Thoracic aorta (tissue), 2 donors: ENCODE data around the gene SNTB2. TPM values are rescaled to one million over a fixed set of nuclear protein-coding genes. Genes with fewer than 3 reads are reported as not detected.

Source experiments
- ATAC-seq: fragments of 150-250 bp; one replicate; pipeline ENCODE4 v1.8.0; 2017; ENCODE audit warnings: low read depth; ENCODE audit not compliant: insufficient number of reproducible peaks, low FRiP score
- DNase-seq: peaks from one replicate; pipeline ENCODE4 v3.0.0-alpha.2; 2020; ENCODE audit warnings: low spot score
- H3K27ac ChIP-seq, 2 donors: fragments of 200-600 bp; sonication (generic); 1 replicate in 1 of 2; 2 replicates in 1 of 2; pipeline ENCODE4 v1.5.1; 2016; ENCODE audit warnings: mild to moderate bottlenecking in 2 of 2, moderate library complexity in 2 of 2
- H3K27me3 ChIP-seq: fragments of 200-600 bp; sonication (generic); replicated peaks from 2 replicates; pipeline ENCODE4 v1.6.0; 2016; ENCODE audit warnings: mild to moderate bottlenecking; ENCODE audit not compliant: insufficient read depth
- H3K36me3 ChIP-seq: fragments of 200-600 bp; sonication (generic); one replicate; pipeline ENCODE4 v1.5.1; 2016
- H3K4me1 ChIP-seq, 2 donors: fragments of 200-600 bp; sonication (generic); 1 replicate in 1 of 2; 2 replicates in 1 of 2; pipeline versions ENCODE4 v1.5.1 to v1.6.0; 2016; ENCODE audit warnings: low read depth in 2 of 2, mild to moderate bottlenecking in 1 of 2; ENCODE audit not compliant: control insufficient read depth in 1 of 2
- H3K4me3 ChIP-seq: fragments of 200-600 bp; sonication (generic); 2 replicates; pipeline ENCODE4 v1.5.1; 2016; ENCODE audit warnings: mild to moderate bottlenecking
- H3K9me3 ChIP-seq: fragments of 200-600 bp; sonication (generic); 2 replicates; pipeline ENCODE4 v1.5.1; 2016
- total RNA-seq, 2 donors: library from RNA; depleted of rRNA; stranded (reverse); fragments of >200 nt; gene quantifications; one replicate each; pipeline versions ENCODE4 v1.1.0 to v1.2.3, GENCODE V29; 2016
- TF ChIP-seq, protein P1 (sequence below): fragments of 200-600 bp; sonication (generic); IDR thresholded peaks from one replicate; pipeline ENCODE4 v1.5.1; 2019; ENCODE audit warnings: antibody characterized with exemption

SNTB2 gene
- total RNA-seq, 2 donors from 2014 or later, result 39.4 to 65.5 TPM

DNA sequence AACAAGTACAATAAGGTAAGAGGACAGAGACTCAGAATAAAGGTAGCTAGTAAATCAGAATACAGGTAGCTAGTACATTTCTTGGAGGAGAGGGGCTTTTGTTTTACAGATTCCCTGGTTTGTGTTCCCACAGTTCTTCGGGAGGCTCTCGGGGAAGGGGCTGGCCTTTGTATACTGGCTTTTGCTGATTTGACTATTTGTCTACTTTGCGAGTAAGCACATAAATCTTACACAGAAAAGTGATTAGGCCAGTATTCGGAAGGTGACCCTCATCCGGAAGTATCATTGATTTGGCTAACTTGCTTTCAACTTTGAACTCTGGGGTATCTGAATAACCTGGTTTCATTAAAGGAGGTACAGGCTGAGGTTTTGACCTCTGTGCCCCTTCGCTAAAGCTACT, 21.4 kb upstream of the SNTB2 start:
- TF ChIP-seq, protein P1, sequence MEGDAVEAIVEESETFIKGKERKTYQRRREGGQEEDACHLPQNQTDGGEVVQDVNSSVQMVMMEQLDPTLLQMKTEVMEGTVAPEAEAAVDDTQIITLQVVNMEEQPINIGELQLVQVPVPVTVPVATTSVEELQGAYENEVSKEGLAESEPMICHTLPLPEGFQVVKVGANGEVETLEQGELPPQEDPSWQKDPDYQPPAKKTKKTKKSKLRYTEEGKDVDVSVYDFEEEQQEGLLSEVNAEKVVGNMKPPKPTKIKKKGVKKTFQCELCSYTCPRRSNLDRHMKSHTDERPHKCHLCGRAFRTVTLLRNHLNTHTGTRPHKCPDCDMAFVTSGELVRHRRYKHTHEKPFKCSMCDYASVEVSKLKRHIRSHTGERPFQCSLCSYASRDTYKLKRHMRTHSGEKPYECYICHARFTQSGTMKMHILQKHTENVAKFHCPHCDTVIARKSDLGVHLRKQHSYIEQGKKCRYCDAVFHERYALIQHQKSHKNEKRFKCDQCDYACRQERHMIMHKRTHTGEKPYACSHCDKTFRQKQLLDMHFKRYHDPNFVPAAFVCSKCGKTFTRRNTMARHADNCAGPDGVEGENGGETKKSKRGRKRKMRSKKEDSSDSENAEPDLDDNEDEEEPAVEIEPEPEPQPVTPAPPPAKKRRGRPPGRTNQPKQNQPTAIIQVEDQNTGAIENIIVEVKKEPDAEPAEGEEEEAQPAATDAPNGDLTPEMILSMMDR, result no peak
- no peaks in the 10 kb centered on the region for H3K27me3 ChIP-seq
- H3K27ac ChIP-seq, result no peak overlapping the region
- H3K9me3 ChIP-seq, result no peaks in the 10 kb centered on the region
- H3K4me3 ChIP-seq, result no peak overlapping the region
- peaks cover 24% of the 10 kb centered on the region for H3K36me3 ChIP-seq
- DNase-seq (no peak), ATAC-seq (no peak)
- peaks cover under 1 to 9% of the 10 kb centered on the region in 2 donors for H3K4me1 ChIP-seq

DNA sequence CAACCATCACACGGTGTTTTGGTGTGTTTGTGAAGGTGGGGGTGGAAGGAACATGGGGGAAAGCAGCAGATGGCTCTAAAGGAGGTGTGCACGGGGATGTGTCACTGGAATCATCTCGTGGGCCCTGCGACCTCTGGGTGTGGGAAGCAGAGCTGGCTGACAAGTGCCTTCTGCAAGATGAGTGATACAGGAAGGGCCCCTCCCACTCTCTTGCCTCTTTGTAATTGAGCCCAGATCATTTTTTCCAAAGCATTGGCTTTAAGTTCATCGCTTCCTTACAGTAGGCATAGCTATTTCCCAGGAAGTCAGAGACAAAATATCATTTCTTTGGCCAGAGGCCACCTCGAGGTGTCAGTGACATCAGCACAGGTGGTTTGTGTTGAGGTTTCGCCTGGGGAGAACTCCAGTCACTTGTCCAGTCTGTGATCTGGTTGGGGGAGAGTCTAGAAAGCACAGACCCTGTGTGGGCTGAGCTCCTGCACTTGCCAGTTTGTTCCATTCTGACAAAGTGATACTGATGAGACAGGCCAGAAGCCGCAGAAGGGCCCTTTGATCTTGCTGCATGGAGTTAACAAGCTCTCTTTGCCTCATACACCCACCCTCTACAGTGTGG, 20.6 kb upstream of the SNTB2 start:
- DNase-seq, result no peak
- Histone ChIP-seq H3K27me3 (no peaks in the 10 kb centered on the region), H3K4me1 (peaks cover 5 to 16% of the 10 kb centered on the region in 2 donors), H3K36me3 (peaks cover 18% of the 10 kb centered on the region), H3K27ac (no peak overlapping the region), H3K4me3 (no peak overlapping the region), H3K9me3 (no peaks in the 10 kb centered on the region)
- TF ChIP-seq, protein P1, result no peak
- no peak for ATAC-seq

- Histone ChIP-seq H3K36me3 (peaks cover 13% of the 10 kb centered on the region), H3K4me3 (no peak overlapping the region), H3K27ac (no peak overlapping the region), H3K9me3 (no peaks in the 10 kb centered on the region), H3K4me1 (peaks cover 6 to 25% of the 10 kb centered on the region in 2 donors), H3K27me3 (no peaks in the 10 kb centered on the region)
- no peak for ATAC-seq
- TF ChIP-seq, protein P1, result no peak
- no peak for DNase-seq
Observed at GRCh38 chr16:69166946-69167930, 19.7 kb upstream of the SNTB2 start.

DNA sequence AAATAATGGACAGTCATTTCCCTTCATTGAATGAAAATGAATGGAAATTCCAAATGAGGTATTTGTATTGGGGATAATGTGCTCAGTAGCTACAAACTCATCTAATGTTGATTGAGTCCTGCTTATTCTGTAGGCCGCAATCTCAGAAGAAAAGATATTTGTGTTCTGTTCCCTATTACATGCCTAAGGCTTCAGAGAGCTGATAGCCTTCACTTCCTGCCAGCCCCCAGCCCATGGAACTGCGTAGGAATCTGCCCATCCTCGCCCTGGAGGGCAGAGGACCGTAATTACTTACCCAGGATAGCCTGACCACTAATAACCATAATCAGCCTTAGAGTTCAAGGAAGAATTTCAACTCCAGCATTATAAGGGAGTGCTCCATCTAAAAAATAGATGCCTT, 17.9 kb upstream of the SNTB2 start:
- peak overlapping the region; percentile 84 to 91 for H3K27ac ChIP-seq
- H3K4me3 ChIP-seq, result no peak overlapping the region
- no peaks in the 10 kb centered on the region for H3K27me3 ChIP-seq
- TF ChIP-seq, protein P1, result no peak
- peaks cover 7% of the 10 kb centered on the region for H3K36me3 ChIP-seq
- DNase-seq (no peak), ATAC-seq (no peak)
- H3K9me3 ChIP-seq, result no peaks in the 10 kb centered on the region
- peaks cover 17 to 40% of the 10 kb centered on the region in 2 donors for H3K4me1 ChIP-seq
